Fibroblast of villous mesenchyme (primary cell): ENCODE results near the gene CCL22. TPM values are rescaled to one million over a fixed set of nuclear protein-coding genes. Genes with fewer than 3 reads are reported as not detected.
"Not testable (repeated sequence)": the region's sequence is repeated elsewhere in the genome, so short reads cannot be mapped to it uniquely, and the experiment has no call there.

Experiments
- DNase-seq: peaks from one replicate; pipeline ENCODE4 v3.0.0-alpha.2; 2010; ENCODE audit warnings: low read depth
- H3K4me3 ChIP-seq: 2 replicates; pipeline ENCODE4 v1.5.1; 2011; ENCODE audit warnings: low read depth, mild to moderate bottlenecking, low read length
- total RNA-seq: library from RNA; depleted of rRNA; stranded (reverse); fragments of >200 nt; gene quantifications from 2 replicates; pipeline ENCODE4 v1.2.3, GENCODE V29; 2012
- TF ChIP-seq, protein P1 (sequence below): IDR thresholded peaks from 2 replicates; pipeline ENCODE4 v1.5.1; 2012; ENCODE audit warnings: low read depth, mild to moderate bottlenecking, low read length; ENCODE audit not compliant: insufficient read depth

The CCL22 gene
- total RNA-seq, 1 donor, result not detected

- no peak for DNase-seq
- H3K4me3 ChIP-seq, result no peak overlapping the region
- TF ChIP-seq, protein P1, sequence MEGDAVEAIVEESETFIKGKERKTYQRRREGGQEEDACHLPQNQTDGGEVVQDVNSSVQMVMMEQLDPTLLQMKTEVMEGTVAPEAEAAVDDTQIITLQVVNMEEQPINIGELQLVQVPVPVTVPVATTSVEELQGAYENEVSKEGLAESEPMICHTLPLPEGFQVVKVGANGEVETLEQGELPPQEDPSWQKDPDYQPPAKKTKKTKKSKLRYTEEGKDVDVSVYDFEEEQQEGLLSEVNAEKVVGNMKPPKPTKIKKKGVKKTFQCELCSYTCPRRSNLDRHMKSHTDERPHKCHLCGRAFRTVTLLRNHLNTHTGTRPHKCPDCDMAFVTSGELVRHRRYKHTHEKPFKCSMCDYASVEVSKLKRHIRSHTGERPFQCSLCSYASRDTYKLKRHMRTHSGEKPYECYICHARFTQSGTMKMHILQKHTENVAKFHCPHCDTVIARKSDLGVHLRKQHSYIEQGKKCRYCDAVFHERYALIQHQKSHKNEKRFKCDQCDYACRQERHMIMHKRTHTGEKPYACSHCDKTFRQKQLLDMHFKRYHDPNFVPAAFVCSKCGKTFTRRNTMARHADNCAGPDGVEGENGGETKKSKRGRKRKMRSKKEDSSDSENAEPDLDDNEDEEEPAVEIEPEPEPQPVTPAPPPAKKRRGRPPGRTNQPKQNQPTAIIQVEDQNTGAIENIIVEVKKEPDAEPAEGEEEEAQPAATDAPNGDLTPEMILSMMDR, result no peak
Measured at GRCh38 chr16:57333402-57333801, 25.2 kb upstream of the CCL22 start.

DNA sequence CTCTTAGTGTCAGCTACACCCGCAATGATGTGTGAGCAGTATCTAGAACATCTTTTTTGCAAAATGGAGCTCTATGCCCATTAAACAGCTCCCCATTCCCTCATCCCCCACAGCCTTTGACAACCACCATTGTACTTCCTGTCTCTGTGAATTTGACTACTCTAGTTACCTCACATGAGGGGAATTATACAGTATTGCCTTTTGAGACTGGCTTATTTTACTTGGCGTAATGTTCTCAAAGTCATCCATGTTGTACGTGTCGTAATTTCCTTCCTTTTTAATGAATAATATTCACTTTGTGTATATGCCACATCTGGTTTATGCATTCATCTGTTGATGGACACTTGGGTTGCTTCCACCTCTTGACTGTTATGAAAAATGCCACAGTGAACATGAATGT lies 23.2 kb upstream of the CCL22 start:
- TF ChIP-seq, protein P1, result no peak
- no peak overlapping the region for H3K4me3 ChIP-seq
- no peak for DNase-seq

- no peak for DNase-seq
- H3K4me3 ChIP-seq, result no peak overlapping the region
- TF ChIP-seq, protein P1, result no peak
Measured at GRCh38 chr16:57341062-57341440, 17.5 kb upstream of the CCL22 start.

DNA sequence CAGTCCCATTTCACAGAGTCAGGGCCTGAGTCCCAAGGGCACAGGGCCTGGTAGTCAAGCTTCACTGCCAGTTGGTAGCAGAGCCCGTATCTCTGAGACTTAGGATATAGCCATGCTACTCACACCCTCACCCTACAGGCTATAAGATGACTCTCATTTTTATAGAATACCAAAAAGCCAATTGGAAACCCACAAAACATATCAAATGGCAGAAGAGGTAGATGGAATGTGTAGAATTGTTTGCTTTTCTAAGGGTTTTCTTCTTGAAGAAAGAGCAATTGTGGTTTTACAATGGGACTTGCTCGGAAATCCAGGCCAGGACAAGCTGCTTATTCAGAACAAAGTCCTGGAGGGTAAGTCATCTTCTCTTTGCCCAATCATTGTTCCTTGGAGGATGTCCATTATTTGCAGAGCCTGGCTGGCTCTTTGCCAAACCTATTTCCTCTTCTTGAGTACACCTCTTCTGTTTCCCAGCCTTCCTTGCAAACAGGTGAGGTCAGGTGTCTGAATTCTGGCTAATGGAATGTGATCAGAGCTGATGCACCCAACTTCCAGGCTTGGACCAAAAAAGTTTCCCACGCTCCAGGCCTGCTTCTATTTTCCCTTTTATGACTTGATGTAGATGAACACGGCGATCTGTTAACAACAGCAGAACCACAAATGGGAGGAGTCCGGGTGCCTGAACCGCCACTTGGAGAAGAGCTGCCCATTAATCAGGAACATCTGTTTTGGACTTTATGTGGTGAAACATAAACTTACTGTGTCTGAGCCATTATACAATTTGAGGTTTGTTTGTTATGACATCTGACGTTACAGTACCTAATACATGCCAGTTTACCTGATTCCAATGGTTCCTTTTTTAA lies 16.9 kb upstream of the CCL22 start:
- no peak overlapping the region for H3K4me3 ChIP-seq
- TF ChIP-seq, protein P1, result no peak
- peak; percentile 95 for DNase-seq

- not testable (repeated sequence) for H3K4me3 ChIP-seq, DNase-seq
Measured at GRCh38 chr16:57342606-57343005, 16.0 kb upstream of the CCL22 start.

DNA sequence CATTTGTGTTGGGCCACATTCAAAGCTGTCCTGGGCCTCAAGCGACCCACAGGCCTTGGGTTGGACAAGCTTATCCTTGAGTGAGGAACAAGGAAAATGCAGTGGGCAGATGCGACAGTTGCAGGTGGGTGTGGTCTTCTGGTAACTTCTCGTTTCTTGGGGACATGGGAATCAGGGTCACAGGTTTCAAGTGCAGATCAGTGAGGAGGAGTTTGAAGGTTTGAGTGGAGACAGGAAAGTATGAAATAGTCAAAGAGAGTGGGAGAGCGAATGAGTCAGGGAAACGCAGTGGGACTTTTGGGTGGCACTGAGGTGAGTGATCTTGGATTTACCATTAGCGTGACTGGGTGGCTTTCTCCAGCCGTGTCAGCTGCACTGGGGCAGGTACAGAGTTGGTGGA lies 15.4 kb upstream of the CCL22 start:
- TF ChIP-seq, protein P1, result no peak
- no peak overlapping the region for H3K4me3 ChIP-seq
- DNase-seq, result no peak

DNA sequence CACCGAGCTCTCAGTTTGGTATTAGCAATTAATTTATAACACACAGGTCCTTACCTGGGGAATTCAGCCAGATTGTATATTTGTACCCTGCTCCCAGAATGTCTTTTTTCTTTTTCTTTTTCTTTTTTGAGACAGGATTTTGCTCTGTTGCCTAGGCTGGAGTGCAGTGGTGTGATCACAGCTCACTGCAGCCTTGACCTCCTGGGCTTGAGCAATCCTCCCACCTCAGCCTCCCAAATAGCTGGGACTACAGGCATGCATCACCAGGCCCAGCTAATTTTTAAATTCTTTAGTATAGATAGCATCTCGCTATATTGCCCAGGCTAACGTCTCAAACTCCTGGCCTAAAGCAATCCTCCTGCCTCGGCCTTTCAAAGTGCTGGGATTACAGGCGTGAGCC lies 14.5 kb upstream of the CCL22 start:
- not testable (repeated sequence) for H3K4me3 ChIP-seq, DNase-seq

DNA sequence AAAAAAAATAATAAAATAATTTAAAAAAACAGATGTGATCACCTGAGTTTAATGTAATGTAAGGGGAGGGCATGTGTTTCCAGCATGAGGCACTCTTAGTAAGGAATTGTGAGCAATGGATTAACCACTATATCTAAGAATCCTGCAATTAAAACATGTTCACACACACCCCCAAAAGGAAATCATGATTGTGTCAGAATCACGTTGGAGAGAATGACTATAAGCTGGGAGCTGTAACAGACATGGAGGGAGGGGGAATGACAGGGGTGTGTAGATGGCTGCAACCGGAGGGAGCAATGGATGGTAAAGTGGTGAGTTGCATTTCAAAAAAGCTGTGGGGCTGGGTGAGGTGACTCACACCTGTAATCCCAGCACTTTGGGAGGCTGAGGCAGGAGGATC lies 13.6 kb upstream of the CCL22 start:
- no peak for DNase-seq
- H3K4me3 ChIP-seq, result no peak overlapping the region
- TF ChIP-seq, protein P1, result no peak
